IPS-18c (cell line): Measurements from ENCODE around the gene PDGFD.

Source experiments
- H3K4me3 ChIP-seq: 2 replicates; pipeline ENCODE4 v1.7.0; 2013; ENCODE audit warnings: low read depth, mild to moderate bottlenecking, low read length, moderate library complexity; ENCODE audit not compliant: insufficient read depth
- H3K9me3 ChIP-seq: one replicate; pipeline ENCODE4 v1.6.1; 2013; ENCODE audit warnings: mild to moderate bottlenecking, low read length, moderate library complexity; ENCODE audit not compliant: control insufficient read depth, insufficient read depth

Gene PDGFD

GRCh38 chr11:104076455-104076854 lies 87.5 kb downstream of the PDGFD start:
- no peak overlapping the region for H3K4me3 ChIP-seq
- no peaks in the 10 kb centered on the region for H3K9me3 ChIP-seq

- no peak overlapping the region for H3K4me3 ChIP-seq
- no peaks in the 10 kb centered on the region for H3K9me3 ChIP-seq
These were observed 88.2 kb downstream of the PDGFD start for GRCh38 chr11:104075706-104076105.

- Histone ChIP-seq H3K9me3 (no peaks in the 10 kb centered on the region), H3K4me3 (no peak overlapping the region)
These were observed 88.9 kb downstream of the PDGFD start for GRCh38 chr11:104075091-104075490.

- Histone ChIP-seq H3K4me3 (no peak overlapping the region), H3K9me3 (no peaks in the 10 kb centered on the region)
These were observed 89.8 kb downstream of the PDGFD start for GRCh38 chr11:104073950-104074705.

GRCh38 chr11:104067534-104067933 lies 96.4 kb downstream of the PDGFD start:
- Histone ChIP-seq H3K9me3 (no peaks in the 10 kb centered on the region), H3K4me3 (no peak overlapping the region)

- Histone ChIP-seq H3K9me3 (no peaks in the 10 kb centered on the region), H3K4me3 (no peak overlapping the region)
These were observed 99.8 kb downstream of the PDGFD start for GRCh38 chr11:104064034-104064630.

- Histone ChIP-seq H3K4me3 (no peak overlapping the region), H3K9me3 (no peaks in the 10 kb centered on the region)
These were observed 102.0 kb downstream of the PDGFD start for GRCh38 chr11:104061853-104062521.

GRCh38 chr11:104060820-104061219 lies 103.1 kb downstream of the PDGFD start:
- Histone ChIP-seq H3K9me3 (no peaks in the 10 kb centered on the region), H3K4me3 (no peak overlapping the region)

GRCh38 chr11:104060004-104060794 lies 103.7 kb downstream of the PDGFD start:
- no peaks in the 10 kb centered on the region for H3K9me3 ChIP-seq

GRCh38 chr11:104058680-104059079 lies 105.3 kb downstream of the PDGFD start:
- H3K4me3 ChIP-seq = no peak overlapping the region
- no peaks in the 10 kb centered on the region for H3K9me3 ChIP-seq

More at GRCh38 chr11:104060004-104060794, 103.7 kb downstream of the PDGFD start:
- no peak overlapping the region for H3K4me3 ChIP-seq

GRCh38 chr11:104057908-104058307 lies 106.0 kb downstream of the PDGFD start:
- H3K9me3 ChIP-seq = no peaks in the 10 kb centered on the region
- H3K4me3 ChIP-seq = no peak overlapping the region

- no peak overlapping the region for H3K4me3 ChIP-seq
- no peaks in the 10 kb centered on the region for H3K9me3 ChIP-seq
These were observed 108.4 kb downstream of the PDGFD start for GRCh38 chr11:104055596-104055995.

- Histone ChIP-seq H3K4me3 (no peak overlapping the region), H3K9me3 (peaks cover 2% of the 10 kb centered on the region)
These were observed 108.9 kb downstream of the PDGFD start for GRCh38 chr11:104054911-104055529.

- Histone ChIP-seq H3K4me3 (no peak overlapping the region), H3K9me3 (peaks cover 2% of the 10 kb centered on the region)
These were observed 110.0 kb downstream of the PDGFD start for GRCh38 chr11:104053743-104054478.

- Histone ChIP-seq H3K9me3 (peaks cover 2% of the 10 kb centered on the region), H3K4me3 (no peak overlapping the region)
These were observed 112.2 kb downstream of the PDGFD start for GRCh38 chr11:104051778-104052177.

GRCh38 chr11:104049116-104049515 lies 114.8 kb downstream of the PDGFD start:
- H3K4me3 ChIP-seq = no peak overlapping the region
- H3K9me3 ChIP-seq = peaks cover 2% of the 10 kb centered on the region
